IMR-90 (cell line): ENCODE data around the gene FAM163B. TPM values are rescaled to one million over a fixed set of nuclear protein-coding genes. Genes with fewer than 3 reads are reported as not detected.

Source experiments
- ATAC-seq: fragments of 200-7000 bp; cut with Tn5 transposase; 2 replicates; pipeline ENCODE4 v1.9.1; 2020; ENCODE audit warnings: low read depth, mild to moderate bottlenecking, moderate library complexity
- BruUV-seq: library from RNA; stranded (reverse); fragments of 400-500 nt; replicated peaks from 2 replicates; lab custom pipeline; 2021; lab: Mats Ljungman, UMichigan
- CTCF ChIA-PET: fragments of 300-600 bp; formaldehyde crosslinking; extraction: SDS; loops from one replicate; lab custom pipeline; 2021; ENCODE audit warnings: antibody characterized with exemption; lab: Yijun Ruan, JAX
- POLR2A ChIA-PET: fragments of 300-600 bp; sonication (Branson Sonifier 250); formaldehyde crosslinking; loops from one replicate; lab custom pipeline; 2022; ENCODE audit warnings: antibody characterized with exemption; ENCODE audit not compliant: unreplicated experiment; lab: Charles Lee
- DNase-seq: peaks from one replicate; pipeline ENCODE4 v3.0.0; 2013
- H2AFZ ChIP-seq: replicated peaks from 2 replicates; pipeline ENCODE3; 2013; ENCODE audit warnings: low read length, mild to moderate bottlenecking; ENCODE audit not compliant: poor library complexity
- H2AK5ac ChIP-seq: 2 replicates; pipeline ENCODE4 v1.6.1; 2013; ENCODE audit warnings: low read depth, low read length, inconsistent platforms
- H2AK9ac ChIP-seq: replicated peaks from 2 replicates; pipeline ENCODE3; 2013; ENCODE audit warnings: mild to moderate bottlenecking, low read depth, low read length, moderate library complexity; ENCODE audit not compliant: poor library complexity
- H2BK120ac ChIP-seq: 2 replicates; pipeline ENCODE4 v1.6.1; 2013; ENCODE audit warnings: low read depth, low read length, inconsistent platforms
- H2BK15ac ChIP-seq: 3 replicates; pipeline ENCODE4 v1.6.1; 2013; ENCODE audit warnings: low read depth, low read length, inconsistent platforms
- H2BK20ac ChIP-seq: 2 replicates; pipeline ENCODE4 v1.6.1; 2013; ENCODE audit warnings: low read depth, mild to moderate bottlenecking, inconsistent platforms, low read length, moderate library complexity
- H2BK5ac ChIP-seq: 2 replicates; pipeline ENCODE4 v1.6.1; 2013; ENCODE audit warnings: mild to moderate bottlenecking, low read depth, low read length, inconsistent platforms; ENCODE audit not compliant: poor library complexity, severe bottlenecking
- H3K14ac ChIP-seq: replicated peaks from 2 replicates; pipeline ENCODE4 v1.6.1; 2013; ENCODE audit warnings: low read depth, low read length, inconsistent platforms
- H3K18ac ChIP-seq: 2 replicates; pipeline ENCODE4 v1.6.1; 2013; ENCODE audit warnings: low read depth, low read length, control low read depth
- H3K23ac ChIP-seq: 2 replicates; pipeline ENCODE4 v1.6.1; 2013; ENCODE audit warnings: low read depth, low read length, inconsistent platforms
- H3K27ac ChIP-seq: 2 replicates; pipeline ENCODE4 v1.5.1; 2013; ENCODE audit warnings: mild to moderate bottlenecking, control low read depth, low read length; ENCODE audit not compliant: insufficient read depth
- H3K27me3 ChIP-seq: 2 replicates; pipeline ENCODE4 v1.6.1; 2013; ENCODE audit warnings: low read length; ENCODE audit not compliant: control insufficient read depth, insufficient read depth
- H3K36me3 ChIP-seq: 2 replicates; pipeline ENCODE4 v1.6.1; 2013; ENCODE audit warnings: low read length, mixed read lengths; ENCODE audit not compliant: control insufficient read depth, insufficient read depth
- H3K4ac ChIP-seq: 2 replicates; pipeline ENCODE4 v1.6.1; 2013; ENCODE audit warnings: low read depth, low read length, inconsistent platforms
- H3K4me1 ChIP-seq: 2 replicates; pipeline ENCODE4 v1.6.1; 2013; ENCODE audit warnings: low read length, mixed read lengths; ENCODE audit not compliant: control insufficient read depth, insufficient read depth
- H3K4me2 ChIP-seq: 2 replicates; pipeline ENCODE4 v1.6.1; 2013; ENCODE audit warnings: low read depth, mild to moderate bottlenecking, control low read depth, low read length, moderate library complexity
- H3K4me3 ChIP-seq: 2 replicates; pipeline ENCODE4 v1.5.1; 2013; ENCODE audit warnings: low read depth, mild to moderate bottlenecking, control low read depth, low read length, moderate library complexity; ENCODE audit not compliant: insufficient read depth
- H3K56ac ChIP-seq: 2 replicates; pipeline ENCODE4 v1.6.1; 2013; ENCODE audit warnings: low read length, inconsistent platforms; ENCODE audit not compliant: insufficient read depth; ENCODE audit errors: extremely low read depth
- H3K79me1 ChIP-seq, 2 experiments: 2 replicates each; pipeline ENCODE4 v1.6.1; 2013; ENCODE audit warnings: low read length in 2 of 2, inconsistent platforms in 1 of 2, low read depth in 1 of 2
- H3K9ac ChIP-seq: 2 replicates; pipeline ENCODE4 v1.6.1; 2013; ENCODE audit warnings: low read depth, low read length, control low read depth
- H3K9me1 ChIP-seq: 2 replicates; pipeline ENCODE4 v1.6.1; 2013; ENCODE audit warnings: low read length, inconsistent platforms; ENCODE audit not compliant: insufficient read depth
- H3K9me3 ChIP-seq: 2 replicates; pipeline ENCODE4 v1.6.1; 2013; ENCODE audit warnings: low read length; ENCODE audit not compliant: control insufficient read depth, insufficient read depth
- H4K20me1 ChIP-seq: 2 replicates; pipeline ENCODE4 v1.6.1; 2013; ENCODE audit warnings: low read length, inconsistent platforms; ENCODE audit not compliant: insufficient read depth
- H4K5ac ChIP-seq: 2 replicates; pipeline ENCODE4 v1.6.1; 2013; ENCODE audit warnings: mild to moderate bottlenecking, low read depth, low read length, control low read depth
- H4K8ac ChIP-seq, 2 experiments: 2 replicates each; pipeline ENCODE4 v1.6.1; 2013; ENCODE audit warnings: low read depth in 2 of 2, low read length in 2 of 2, control low read depth in 1 of 2, inconsistent platforms in 1 of 2
- H4K91ac ChIP-seq: 2 replicates; pipeline ENCODE4 v1.6.1; 2013; ENCODE audit warnings: low read depth, low read length, inconsistent platforms; ENCODE audit not compliant: insufficient read depth
- BHLHE40 ChIP-seq: fragments of 150-350 bp; IDR thresholded peaks from 2 replicates; pipeline ENCODE4 v1.6.1; 2016; ENCODE audit warnings: mild to moderate bottlenecking, low read depth, low read length
- CEBPB ChIP-seq: IDR thresholded peaks from 2 replicates; pipeline ENCODE4 v1.6.1; 2012; ENCODE audit warnings: low read depth, low read length, improper control_type of control experiment
- CHD1 ChIP-seq: IDR thresholded peaks from 2 replicates; pipeline ENCODE4 v1.6.1; 2012; ENCODE audit warnings: low read depth, low read length, improper control_type of control experiment
- FOS ChIP-seq: fragments of 150-350 bp; IDR thresholded peaks from 2 replicates; pipeline ENCODE4 v1.6.1; 2016; ENCODE audit warnings: low read depth, low read length
- MAFK ChIP-seq: IDR thresholded peaks from 2 replicates; pipeline ENCODE4 v1.6.1; 2012; ENCODE audit warnings: low read depth, low read length, improper control_type of control experiment
- MAZ ChIP-seq: IDR thresholded peaks from 2 replicates; pipeline ENCODE4 v1.6.1; 2012; ENCODE audit warnings: low read depth, mild to moderate bottlenecking, low read length, improper control_type of control experiment, moderate library complexity, borderline replicate concordance
- MXI1 ChIP-seq: IDR thresholded peaks from 2 replicates; pipeline ENCODE4 v1.6.1; 2012; ENCODE audit warnings: low read depth, mild to moderate bottlenecking, low read length, moderate library complexity, borderline replicate concordance
- NFE2L2 ChIP-seq: fragments of 150-350 bp; IDR thresholded peaks from 2 replicates; pipeline ENCODE4 v1.6.1; 2016; ENCODE audit warnings: low read depth, mild to moderate bottlenecking, low read length
- POLR2A ChIP-seq: IDR thresholded peaks from 2 replicates; pipeline ENCODE4 v1.6.1; 2012; ENCODE audit warnings: mild to moderate bottlenecking, low read depth, low read length
- RAD21 ChIP-seq: IDR thresholded peaks from 2 replicates; pipeline ENCODE4 v1.6.1; 2012; ENCODE audit warnings: low read length, improper control_type of control experiment
- RCOR1 ChIP-seq: IDR thresholded peaks from 2 replicates; pipeline ENCODE4 v1.6.1; 2012; ENCODE audit warnings: mild to moderate bottlenecking, low read length, improper control_type of control experiment; ENCODE audit not compliant: insufficient replicate concordance
- RFX5 ChIP-seq: IDR thresholded peaks from 2 replicates; pipeline ENCODE4 v1.8.0; 2012; ENCODE audit warnings: low read depth, mild to moderate bottlenecking, low read length, moderate library complexity
- SMC3 ChIP-seq: fragments of 150-350 bp; IDR thresholded peaks from 2 replicates; pipeline ENCODE4 v1.6.1; 2016; ENCODE audit warnings: low read depth, mild to moderate bottlenecking, antibody characterized with exemption, low read length, moderate library complexity
- WGBS, 2 experiments: methylation state at CpG; one replicate each; pipeline versions ENCODE4 v1.1.5 to v1.1.7; 2013; ENCODE audit warnings: missing lambda C conversion rate in 2 of 2; ENCODE audit not compliant: insufficient read length in 1 of 2; ENCODE audit errors: extremely low coverage in 2 of 2; 5-methylcytosine and 5-hydroxymethylcytosine counted together
- dilution Hi-C: fragments of 300-500 bp; cut with HindIII; formaldehyde crosslinking; loops from one replicate; pipeline ENCODE4 v1.14.3; 2018; ENCODE audit warnings: low sequenced_read_pairs; ENCODE audit not compliant: unreplicated experiment
- in situ Hi-C: fragments of 300-500 bp; cut with MboI; formaldehyde crosslinking; loops from 3 replicates; pipeline ENCODE4 v1.14.3; 2019; ENCODE audit warnings: low sequenced_read_pairs, inconsistent platforms, mixed read lengths
- intact Hi-C: fragments of 100-400 bp; cut with micrococcal nuclease; formaldehyde crosslinking; loops from 2 replicates; pipeline ENCODE4 v1.10.0; 2022
- polyA plus RNA-seq, 3 experiments: library from polyadenylated mRNA; depleted of rRNA; stranded (reverse); fragments of >200 nt; gene quantifications; 2 replicates each; pipeline ENCODE4 v1.2.3, GENCODE V29; 2012; ENCODE audit warnings: low replicate concordance in 1 of 3
- total RNA-seq: library from RNA; depleted of rRNA; stranded (reverse); fragments of >200 nt; gene quantifications from 2 replicates; pipeline ENCODE4 v1.2.3, GENCODE V29; 2012
- TF ChIP-seq, protein P1 (sequence below): fragments of 150-350 bp; IDR thresholded peaks from 2 replicates; pipeline ENCODE4 v1.6.1; 2017; ENCODE audit warnings: mild to moderate bottlenecking, antibody characterized with exemption, low read length, low read depth
- TF ChIP-seq, protein P2 (sequence below): conservative IDR thresholded peaks from 2 replicates; pipeline ENCODE4 v1.5.1; 2012; ENCODE audit warnings: mild to moderate bottlenecking, low read depth, low read length, improper control_type of control experiment
- TF ChIP-seq, protein P3 (sequence below): fragments of 150-350 bp; IDR thresholded peaks from 2 replicates; pipeline ENCODE4 v1.6.1; 2016; ENCODE audit warnings: low read depth, mild to moderate bottlenecking, low read length, moderate library complexity, borderline replicate concordance

The FAM163B gene
- total and polyA plus RNA-seq, 2 of the 4 experiments (the other 2 are of a cell fraction): not detected

DNA sequence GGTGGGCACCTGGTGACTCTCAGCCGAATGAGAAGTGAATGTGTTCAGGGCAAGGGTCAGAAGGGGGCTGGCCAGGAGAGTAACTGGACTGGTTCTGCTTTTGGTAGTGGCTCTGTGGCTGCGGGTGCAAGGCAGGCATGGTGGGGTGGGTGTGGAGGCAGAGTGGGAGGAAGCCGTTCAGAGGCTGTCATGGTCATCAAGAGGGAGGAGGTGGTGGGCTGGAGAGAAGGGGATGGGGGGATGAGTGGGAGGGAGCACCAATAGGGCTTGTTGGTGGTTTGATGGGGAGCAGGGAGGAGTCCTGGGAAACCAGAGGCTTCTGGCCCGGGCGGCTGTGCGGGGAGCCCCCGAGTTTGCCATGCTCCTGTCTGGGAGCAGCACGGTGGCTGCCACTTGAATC, 13.3 kb downstream of the FAM163B start:
- Histone ChIP-seq H2BK5ac (no peak overlapping the region), H2BK15ac (no peak overlapping the region), H3K9me1 (no peaks in the 10 kb centered on the region), H2BK20ac (no peak overlapping the region), H3K9me3 (peaks cover 20% of the 10 kb centered on the region), H4K91ac (no peak overlapping the region), H3K79me1 (no peaks in the 10 kb centered on the region), H3K4ac (no peak overlapping the region), H3K27ac (no peak overlapping the region), H2BK120ac (no peak overlapping the region), H4K8ac (no peak overlapping the region), H3K4me1 (no peaks in the 10 kb centered on the region), H3K9ac (no peak overlapping the region), H4K20me1 (no peaks in the 10 kb centered on the region; the same call in 1 of the 2 replicates), H3K4me3 (no peak overlapping the region), H3K27me3 (peaks cover 10% of the 10 kb centered on the region; the same call in 1 of the 2 replicates), H2AFZ (no peak overlapping the region), H3K23ac (no peak overlapping the region), H2AK5ac (no peak overlapping the region), H3K14ac (no peak overlapping the region), H3K4me2 (no peak overlapping the region), H4K5ac (no peak overlapping the region), H2AK9ac (no peak overlapping the region), H3K56ac (no peak overlapping the region), H3K36me3 (no peaks in the 10 kb centered on the region), H3K18ac (no peak overlapping the region)
- dilution Hi-C loops (no loop called here), in situ Hi-C loops (no loop called here), intact Hi-C loops (no loop called here)
- WGBS, 2 experiments: 52% methylated on average over 3 of the region's 8 CpGs; no CpG with 5 or more reads in 1 of the 2 experiments
- DNase-seq (no peak), ATAC-seq (no peak)
- TF ChIP-seq CEBPB: no peak
- TF ChIP-seq NFE2L2: no peak
- TF ChIP-seq MXI1: no peak
- TF ChIP-seq FOS: no peak
- TF ChIP-seq SMC3: no peak
- TF ChIP-seq, protein P1, sequence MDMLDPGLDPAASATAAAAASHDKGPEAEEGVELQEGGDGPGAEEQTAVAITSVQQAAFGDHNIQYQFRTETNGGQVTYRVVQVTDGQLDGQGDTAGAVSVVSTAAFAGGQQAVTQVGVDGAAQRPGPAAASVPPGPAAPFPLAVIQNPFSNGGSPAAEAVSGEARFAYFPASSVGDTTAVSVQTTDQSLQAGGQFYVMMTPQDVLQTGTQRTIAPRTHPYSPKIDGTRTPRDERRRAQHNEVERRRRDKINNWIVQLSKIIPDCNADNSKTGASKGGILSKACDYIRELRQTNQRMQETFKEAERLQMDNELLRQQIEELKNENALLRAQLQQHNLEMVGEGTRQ: no peak
- TF ChIP-seq RCOR1: no peak
- no peak for TF ChIP-seq MAFK
- no peak for TF ChIP-seq RFX5
- TF ChIP-seq BHLHE40: no peak
- TF ChIP-seq, protein P2, sequence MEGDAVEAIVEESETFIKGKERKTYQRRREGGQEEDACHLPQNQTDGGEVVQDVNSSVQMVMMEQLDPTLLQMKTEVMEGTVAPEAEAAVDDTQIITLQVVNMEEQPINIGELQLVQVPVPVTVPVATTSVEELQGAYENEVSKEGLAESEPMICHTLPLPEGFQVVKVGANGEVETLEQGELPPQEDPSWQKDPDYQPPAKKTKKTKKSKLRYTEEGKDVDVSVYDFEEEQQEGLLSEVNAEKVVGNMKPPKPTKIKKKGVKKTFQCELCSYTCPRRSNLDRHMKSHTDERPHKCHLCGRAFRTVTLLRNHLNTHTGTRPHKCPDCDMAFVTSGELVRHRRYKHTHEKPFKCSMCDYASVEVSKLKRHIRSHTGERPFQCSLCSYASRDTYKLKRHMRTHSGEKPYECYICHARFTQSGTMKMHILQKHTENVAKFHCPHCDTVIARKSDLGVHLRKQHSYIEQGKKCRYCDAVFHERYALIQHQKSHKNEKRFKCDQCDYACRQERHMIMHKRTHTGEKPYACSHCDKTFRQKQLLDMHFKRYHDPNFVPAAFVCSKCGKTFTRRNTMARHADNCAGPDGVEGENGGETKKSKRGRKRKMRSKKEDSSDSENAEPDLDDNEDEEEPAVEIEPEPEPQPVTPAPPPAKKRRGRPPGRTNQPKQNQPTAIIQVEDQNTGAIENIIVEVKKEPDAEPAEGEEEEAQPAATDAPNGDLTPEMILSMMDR: no peak
- TF ChIP-seq POLR2A: no peak
- TF ChIP-seq, protein P3, sequence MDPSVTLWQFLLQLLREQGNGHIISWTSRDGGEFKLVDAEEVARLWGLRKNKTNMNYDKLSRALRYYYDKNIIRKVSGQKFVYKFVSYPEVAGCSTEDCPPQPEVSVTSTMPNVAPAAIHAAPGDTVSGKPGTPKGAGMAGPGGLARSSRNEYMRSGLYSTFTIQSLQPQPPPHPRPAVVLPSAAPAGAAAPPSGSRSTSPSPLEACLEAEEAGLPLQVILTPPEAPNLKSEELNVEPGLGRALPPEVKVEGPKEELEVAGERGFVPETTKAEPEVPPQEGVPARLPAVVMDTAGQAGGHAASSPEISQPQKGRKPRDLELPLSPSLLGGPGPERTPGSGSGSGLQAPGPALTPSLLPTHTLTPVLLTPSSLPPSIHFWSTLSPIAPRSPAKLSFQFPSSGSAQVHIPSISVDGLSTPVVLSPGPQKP: no peak
- no peak for TF ChIP-seq CHD1
- TF ChIP-seq MAZ: no peak
- TF ChIP-seq RAD21: no peak
- ChIA-PET CTCF (no interaction called here), POLR2A (no interaction called here)
- no TSS peak for BruUV-seq
